ENCODE results near the gene ADARB2. TPM values are rescaled to one million over a fixed set of nuclear protein-coding genes. Genes with fewer than 3 reads are reported as not detected.

The ADARB2 gene
- total and polyA plus RNA-seq, 4 donors: 0.22 to 1.3 (median 0.55) TPM

GRCh38 chr10:1736144-1736971 lies 967 bp downstream of the ADARB2 start:
- Histone ChIP-seq H3K27me3 (ENCODE audit: control insufficient read depth in 3 of 3, insufficient read depth in 3 of 3, low read length in 2 of 3) (peaks cover 11 to 99% (median 88%) of the 10 kb centered on the region in 3 donors), H3K4me3 (no peak overlapping the region)

DNA sequence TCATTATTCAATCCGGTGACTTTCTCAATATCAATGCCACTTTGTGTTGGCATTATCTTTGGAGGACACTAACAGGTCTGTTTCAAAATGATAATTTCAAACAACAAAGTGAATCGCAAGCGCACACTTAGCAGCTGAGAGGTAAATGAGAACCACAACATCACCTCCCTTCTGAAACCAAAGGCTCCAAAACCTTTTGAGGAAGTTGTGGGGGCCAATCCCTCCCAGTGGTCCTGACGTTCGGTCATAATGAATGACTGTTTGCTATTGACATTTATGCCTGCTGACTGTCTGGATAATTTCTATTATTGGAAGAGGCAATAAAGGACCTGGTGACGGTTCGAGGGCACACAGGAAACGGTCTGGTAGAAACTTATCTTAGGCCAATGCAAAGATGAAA lies 1.8 kb downstream of the ADARB2 start:
- WGBS, 2 donors: 43 to 58% methylated on average over 8 of the region's 8 CpGs
- Histone ChIP-seq H3K27me3 (ENCODE audit: control insufficient read depth in 3 of 3, insufficient read depth in 3 of 3, low read length in 2 of 3) (peaks cover 11 to 94% (median 85%) of the 10 kb centered on the region in 3 donors), H3K36me3 (ENCODE audit: control insufficient read depth in 4 of 4, insufficient read depth in 4 of 4, low read length in 4 of 4) (no peaks in the 10 kb centered on the region), H3K9me3 (ENCODE audit: control insufficient read depth in 4 of 4, insufficient read depth in 3 of 4, low read length in 3 of 4) (peaks cover 0 to 5% (median 0%) of the 10 kb centered on the region in 4 donors), H3K27ac (ENCODE audit: low read depth in 1 of 2, low read length in 1 of 2) (no peak overlapping the region), H3K4me1 (ENCODE audit: control insufficient read depth in 5 of 5, insufficient read depth in 5 of 5, low read length in 5 of 5) (peaks cover 0 to 19% (median 5%) of the 10 kb centered on the region in 5 donors), H3K4me3 (no peak overlapping the region), H3K9ac (ENCODE audit: insufficient read depth in 1 of 2, low read length in 2 of 2) (no peak overlapping the region)
- DNase-seq (no peak), ATAC-seq (ENCODE audit: insufficient read depth, low FRiP score) (no peak)
- TF ChIP-seq CTCF (IDR thresholded peaks at IDR 0.05; ENCODE audit: control extremely low read depth, extremely low read depth): no peak

More at GRCh38 chr10:1736144-1736971, 967 bp downstream of the ADARB2 start:
- Histone ChIP-seq H3K9ac (ENCODE audit: insufficient read depth in 1 of 2, low read length in 2 of 2) (no peak overlapping the region), H3K27ac (ENCODE audit: low read depth in 1 of 2, low read length in 1 of 2) (no peak overlapping the region), H3K36me3 (ENCODE audit: control insufficient read depth in 4 of 4, insufficient read depth in 4 of 4, low read length in 4 of 4) (no peaks in the 10 kb centered on the region), H3K4me1 (ENCODE audit: control insufficient read depth in 5 of 5, insufficient read depth in 5 of 5, low read length in 5 of 5) (peaks cover 0 to 19% (median 5%) of the 10 kb centered on the region in 5 donors), H3K9me3 (ENCODE audit: control insufficient read depth in 4 of 4, insufficient read depth in 3 of 4, low read length in 3 of 4) (peaks cover 0 to 5% (median 0%) of the 10 kb centered on the region in 4 donors)
- DNase-seq (peak in 1 of 3 donors; percentile 24), ATAC-seq (ENCODE audit: insufficient read depth, low FRiP score) (no peak)
- WGBS, 2 donors: 3 to 4% methylated on average over 39 to 43 of the region's 43 CpGs
- no peak for TF ChIP-seq CTCF (IDR thresholded peaks at IDR 0.05; ENCODE audit: control extremely low read depth, extremely low read depth)

- peaks cover 0 to 2% (median 0%) of the 10 kb centered on the region in 4 donors for H3K9me3 ChIP-seq (ENCODE audit: control insufficient read depth in 4 of 4, insufficient read depth in 3 of 4, low read length in 3 of 4)
- no peak overlapping the region for H3K4me3 ChIP-seq
- H3K4me1 ChIP-seq (ENCODE audit: control insufficient read depth in 5 of 5, insufficient read depth in 5 of 5, low read length in 5 of 5): peaks cover 0 to 19% (median 5%) of the 10 kb centered on the region in 5 donors
- WGBS, 2 donors: 53 to 86% methylated on average over 3 of the region's 3 CpGs
- H3K9ac ChIP-seq (ENCODE audit: insufficient read depth in 1 of 2, low read length in 2 of 2): no peak overlapping the region
- H3K27me3 ChIP-seq (ENCODE audit: control insufficient read depth in 3 of 3, insufficient read depth in 3 of 3, low read length in 2 of 3): peaks cover 11 to 86% (median 81%) of the 10 kb centered on the region in 3 donors
- DNase-seq (no peak), ATAC-seq (ENCODE audit: insufficient read depth, low FRiP score) (no peak)
- TF ChIP-seq CTCF (IDR thresholded peaks at IDR 0.05; ENCODE audit: control extremely low read depth, extremely low read depth): no peak
- no peaks in the 10 kb centered on the region for H3K36me3 ChIP-seq (ENCODE audit: control insufficient read depth in 4 of 4, insufficient read depth in 4 of 4, low read length in 4 of 4)
- H3K27ac ChIP-seq (ENCODE audit: low read depth in 1 of 2, low read length in 1 of 2): no peak overlapping the region
Measured at GRCh38 chr10:1734288-1734687, 3.0 kb downstream of the ADARB2 start.
